B cell (primary cell): ENCODE results near the gene PIM2.

Experiments used
- EZH2 ChIP-seq: IDR thresholded peaks from 2 replicates; pipeline ENCODE4 v1.6.1; 2012; ENCODE audit warnings: borderline replicate concordance, low read depth, mild to moderate bottlenecking, moderate library complexity, low read length; ENCODE audit not compliant: insufficient read depth, poor library complexity, severe bottlenecking
- TF ChIP-seq, protein P1 (sequence below): fragments of 200-600 bp; IDR thresholded peaks from one replicate; pipeline ENCODE4 v1.8.0; 2022; ENCODE audit warnings: antibody characterized with exemption, mild to moderate bottlenecking

DNA sequence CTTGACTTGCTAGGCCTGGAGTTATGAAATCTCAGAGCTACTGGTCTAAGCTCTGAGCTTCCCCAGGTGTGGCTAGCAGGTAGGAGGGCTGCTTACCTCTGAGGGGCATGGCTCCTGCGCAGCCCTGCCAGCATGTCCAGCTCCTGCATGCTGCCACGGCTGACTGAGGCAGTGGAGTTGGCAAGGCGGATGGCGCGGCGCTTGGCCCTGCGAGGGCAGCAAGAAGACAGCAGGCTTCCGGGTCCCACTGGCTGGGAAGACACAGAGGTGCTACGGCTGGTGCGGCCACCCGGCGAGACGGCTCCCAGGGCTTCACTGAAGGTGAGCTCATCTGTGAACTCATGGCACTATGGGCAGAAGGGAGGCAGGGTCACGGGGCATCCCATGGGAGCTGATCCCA is 47.1 kb upstream of the PIM2 start:
- TF ChIP-seq, protein P1, sequence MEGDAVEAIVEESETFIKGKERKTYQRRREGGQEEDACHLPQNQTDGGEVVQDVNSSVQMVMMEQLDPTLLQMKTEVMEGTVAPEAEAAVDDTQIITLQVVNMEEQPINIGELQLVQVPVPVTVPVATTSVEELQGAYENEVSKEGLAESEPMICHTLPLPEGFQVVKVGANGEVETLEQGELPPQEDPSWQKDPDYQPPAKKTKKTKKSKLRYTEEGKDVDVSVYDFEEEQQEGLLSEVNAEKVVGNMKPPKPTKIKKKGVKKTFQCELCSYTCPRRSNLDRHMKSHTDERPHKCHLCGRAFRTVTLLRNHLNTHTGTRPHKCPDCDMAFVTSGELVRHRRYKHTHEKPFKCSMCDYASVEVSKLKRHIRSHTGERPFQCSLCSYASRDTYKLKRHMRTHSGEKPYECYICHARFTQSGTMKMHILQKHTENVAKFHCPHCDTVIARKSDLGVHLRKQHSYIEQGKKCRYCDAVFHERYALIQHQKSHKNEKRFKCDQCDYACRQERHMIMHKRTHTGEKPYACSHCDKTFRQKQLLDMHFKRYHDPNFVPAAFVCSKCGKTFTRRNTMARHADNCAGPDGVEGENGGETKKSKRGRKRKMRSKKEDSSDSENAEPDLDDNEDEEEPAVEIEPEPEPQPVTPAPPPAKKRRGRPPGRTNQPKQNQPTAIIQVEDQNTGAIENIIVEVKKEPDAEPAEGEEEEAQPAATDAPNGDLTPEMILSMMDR: no peak
- no peak for TF ChIP-seq EZH2
